Cerebellar cortex (tissue), 1 donor: ENCODE results near the gene TMEM9B.
"Not testable (repeated sequence)": the region's sequence is repeated elsewhere in the genome, so short reads cannot be mapped to it uniquely, and the experiment has no call there.

Experiments used
- DNase-seq: peaks from one replicate; pipeline ENCODE4 v3.0.0-alpha.2; 2015; ENCODE audit warnings: low spot score

The TMEM9B gene

DNA sequence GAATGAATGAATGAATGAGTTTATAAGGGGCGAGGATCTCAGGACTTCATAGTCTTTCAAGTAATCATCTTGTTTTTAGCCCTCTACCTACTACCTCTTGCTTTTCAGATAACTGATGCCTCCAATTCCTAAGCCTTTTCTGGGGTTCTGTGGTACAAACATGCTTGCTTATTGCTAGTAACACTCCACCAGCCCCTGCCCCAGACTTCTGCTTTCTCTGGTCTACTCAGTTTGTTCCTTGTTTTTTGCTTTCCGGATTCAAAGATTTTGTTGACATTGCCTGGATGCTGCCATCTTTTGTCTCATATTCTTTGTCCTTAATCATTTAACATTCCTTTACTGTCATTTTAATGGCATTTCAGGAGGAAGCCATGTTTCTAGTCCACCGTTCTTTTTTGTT, 8.9 kb upstream of the TMEM9B start:
- DNase-seq, result no peak

GRCh38 chr11:8971924-8972316, 7.7 kb upstream of the TMEM9B start:
- DNase-seq, result no peak

DNA sequence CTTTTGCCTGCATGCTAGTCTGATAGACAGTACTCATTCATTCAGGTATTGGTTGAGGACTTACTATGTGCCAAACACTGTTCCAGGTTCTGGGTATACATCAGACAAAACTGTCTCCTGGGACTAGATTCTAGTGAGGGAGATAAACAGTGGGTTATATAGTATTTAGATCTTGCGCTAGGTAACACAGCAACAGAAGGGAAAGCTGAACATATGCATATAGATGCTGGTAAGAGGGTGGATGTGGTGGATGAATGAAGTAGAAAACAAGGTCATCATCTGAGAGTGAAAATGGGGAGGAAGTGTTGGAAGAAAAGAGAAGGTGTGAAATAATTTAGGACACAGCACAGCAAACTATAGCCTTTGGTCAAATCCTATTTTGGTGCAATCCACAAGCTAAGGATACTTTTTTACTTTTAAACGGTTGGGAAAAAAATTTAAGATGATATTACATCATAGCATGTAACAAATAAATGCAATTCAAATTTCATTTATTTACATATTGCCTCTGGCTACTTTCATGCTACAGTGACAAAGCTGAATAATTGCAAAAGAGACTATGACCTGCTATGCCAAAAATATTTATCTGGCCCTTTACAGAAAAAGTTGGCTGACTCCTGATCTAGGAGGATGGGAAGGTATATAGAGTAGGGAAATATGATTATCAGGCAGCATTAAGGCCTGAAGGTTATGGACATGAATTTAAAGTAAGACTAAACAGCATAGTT, 7.1 kb upstream of the TMEM9B start:
- no peak for DNase-seq

GRCh38 chr11:8967184-8967583, 2.9 kb upstream of the TMEM9B start:
- no peak for DNase-seq

- DNase-seq, result peak; percentile 91
Observed at GRCh38 chr11:8963569-8964323, 496 bp downstream of the TMEM9B start.

DNA sequence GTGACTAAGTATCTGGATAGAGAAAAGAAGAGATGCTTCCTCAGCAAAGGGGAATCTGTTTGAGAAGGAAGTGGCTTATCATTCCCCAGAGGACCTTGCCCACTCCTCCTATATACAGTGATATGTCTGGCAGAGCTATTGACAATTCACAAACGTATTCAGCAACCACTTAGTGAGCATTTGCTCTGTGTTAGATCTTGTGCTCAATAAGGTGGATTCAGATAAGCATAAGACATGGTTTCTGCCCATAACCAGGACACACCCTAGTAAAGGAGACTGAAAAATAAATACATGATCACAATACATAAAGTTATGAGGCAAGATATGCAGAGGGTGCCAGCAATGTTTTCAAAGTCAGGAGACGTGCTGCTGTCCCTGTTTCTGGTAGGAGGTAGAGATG, 1.4 kb downstream of the TMEM9B start:
- DNase-seq, result no peak

GRCh38 chr11:8961401-8961800, 2.8 kb downstream of the TMEM9B start:
- no peak for DNase-seq

- DNase-seq, result peak; percentile 87
Observed at GRCh38 chr11:8959546-8960166, 4.6 kb downstream of the TMEM9B start.

DNA sequence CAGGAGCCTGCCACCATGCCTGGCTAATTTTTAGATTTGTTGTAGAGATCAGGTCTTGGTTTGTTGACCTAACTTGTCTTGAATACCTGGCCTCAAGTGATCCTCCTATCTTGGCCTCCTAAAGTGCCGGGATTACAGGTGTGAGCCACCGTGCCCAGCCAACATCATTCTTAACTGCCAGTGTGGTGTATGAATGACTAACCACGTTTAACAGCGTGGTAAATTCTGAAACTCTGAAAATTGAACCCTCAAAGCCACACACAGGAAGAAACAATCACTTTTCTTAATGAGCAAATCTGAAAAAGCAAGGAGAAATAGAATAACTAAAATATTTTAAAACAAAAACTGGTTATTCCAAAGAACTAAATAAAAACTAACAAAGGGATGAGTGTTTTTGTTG, 7.4 kb downstream of the TMEM9B start:
- DNase-seq, result no peak

- no peak for DNase-seq
Observed at GRCh38 chr11:8948886-8949285, 15.4 kb downstream of the TMEM9B start.

- DNase-seq, result no peak
Observed at GRCh38 chr11:8947230-8947943, 16.9 kb downstream of the TMEM9B start.

DNA sequence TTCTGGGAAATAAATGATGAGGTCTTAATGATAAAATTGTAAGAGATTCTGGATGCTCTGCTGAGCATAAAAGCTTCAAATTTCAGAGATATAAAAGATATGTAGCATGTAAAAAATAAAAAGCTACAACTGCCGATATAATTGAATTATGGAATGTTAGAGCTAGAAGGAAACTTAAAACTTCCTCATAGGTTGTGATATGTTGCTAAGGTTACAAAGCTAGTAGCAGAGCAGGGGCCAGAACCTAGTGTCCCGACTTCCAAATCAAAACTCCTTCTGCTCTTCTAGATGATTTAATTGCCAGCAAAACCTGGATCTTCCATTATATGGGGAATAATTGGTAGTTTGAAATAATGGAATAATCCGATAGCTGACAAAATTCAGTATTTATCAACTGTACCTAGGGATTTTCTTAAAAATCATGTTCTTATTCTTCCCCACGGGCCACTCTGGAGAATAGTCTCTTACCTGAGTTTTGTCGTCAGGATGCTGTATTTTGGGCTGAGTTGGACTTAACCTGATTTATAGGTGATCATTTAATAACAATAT, 21.6 kb downstream of the TMEM9B start, which contains the start of gene ASCL3:
Gene ASCL3 (minus strand): TSS at position 499 of the 549 bp plus-strand sequence. CDS start 4,855 bp downstream, outside the sequence.
- no peak for DNase-seq

- DNase-seq, result no peak
Observed at GRCh38 chr11:8941341-8942103, 22.7 kb downstream of the TMEM9B start.

- DNase-seq, result no peak
Observed at GRCh38 chr11:8937659-8938058, 26.6 kb downstream of the TMEM9B start.

- no peak for DNase-seq
Observed at GRCh38 chr11:8937159-8937558, 27.1 kb downstream of the TMEM9B start.

DNA sequence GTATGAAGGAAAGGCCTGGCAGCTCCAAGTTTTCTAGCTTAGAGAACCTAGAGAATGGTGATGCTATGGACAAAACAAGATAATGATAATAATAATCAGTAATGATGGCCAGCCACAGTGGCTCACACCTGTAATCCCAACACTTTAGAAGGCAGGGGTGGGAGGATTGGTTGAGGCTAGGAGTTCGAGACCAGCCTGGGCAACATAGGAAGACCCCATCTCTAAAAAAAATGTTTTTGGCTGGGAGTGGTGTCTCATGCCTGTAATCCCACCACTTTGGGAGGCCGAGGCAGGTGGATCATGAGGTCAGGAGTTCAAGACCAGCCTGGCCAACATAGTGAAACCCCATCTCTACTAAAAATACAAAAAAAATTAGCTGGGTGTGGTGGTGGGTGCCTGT, 28.5 kb downstream of the TMEM9B start:
- not testable (repeated sequence) for DNase-seq

GRCh38 chr11:8934742-8935488, 29.3 kb downstream of the TMEM9B start:
- no peak for DNase-seq

DNA sequence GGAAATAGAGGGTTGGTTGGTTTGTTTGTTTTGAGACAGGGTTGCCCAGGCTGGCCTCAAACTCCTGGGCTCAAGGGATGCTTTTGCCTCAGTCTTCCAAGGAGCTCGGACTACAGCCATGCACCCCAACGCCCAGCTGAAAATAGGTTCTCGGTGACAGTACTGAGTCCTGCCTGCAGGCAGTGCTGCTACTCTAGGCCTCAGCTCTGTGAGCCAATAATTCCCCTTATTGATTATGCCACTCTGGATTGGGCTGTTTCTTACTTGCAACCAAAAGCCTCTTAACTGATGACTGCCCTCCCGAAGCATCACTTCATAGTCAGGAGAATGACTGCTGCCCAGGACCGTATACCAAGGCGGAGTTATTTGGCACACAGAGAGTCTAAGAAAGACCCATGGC, 30.3 kb downstream of the TMEM9B start:
- DNase-seq, result no peak

DNA sequence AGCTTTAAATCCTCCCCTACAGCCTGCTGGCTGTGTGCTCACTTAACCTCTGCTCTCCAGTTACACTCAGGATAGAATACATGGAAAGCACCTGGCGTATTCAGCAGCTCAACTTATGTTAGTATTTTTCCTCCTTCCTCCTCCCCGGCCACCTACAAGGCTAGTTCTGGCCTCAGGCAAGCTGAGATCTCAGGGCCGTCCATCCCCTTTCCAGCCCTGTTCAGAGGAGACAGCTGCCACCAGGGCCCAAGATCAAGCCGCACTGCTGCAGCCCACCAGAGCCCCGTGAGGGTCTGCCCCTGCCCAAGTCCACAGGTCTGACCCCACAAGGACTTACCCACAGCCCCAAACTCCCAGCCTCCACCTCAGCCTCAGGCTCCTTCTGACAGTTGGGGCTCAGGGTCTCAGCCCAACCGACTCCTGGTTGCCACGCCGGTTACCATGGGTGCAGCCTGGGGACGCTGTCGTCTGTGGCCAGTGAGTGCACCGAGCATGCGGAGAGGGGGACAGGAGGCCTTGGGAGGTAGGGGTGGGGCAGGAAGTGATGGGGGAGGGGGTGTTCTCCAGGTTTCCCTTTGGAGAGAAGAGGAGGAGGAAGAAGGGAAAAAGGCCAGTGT, 31.6 kb downstream of the TMEM9B start, which contains the start of gene C11orf16:
Gene C11orf16 (minus strand): TSS at position 384 of the 617 bp plus-strand sequence. CDS start 639 bp downstream, outside the sequence.
- no peak for DNase-seq
